ENCODE results near the gene NUDT3. TPM values are rescaled to one million over a fixed set of nuclear protein-coding genes. Genes with fewer than 3 reads are reported as not detected.

The NUDT3 gene
- total and polyA plus RNA-seq, 9 of the 15 experiments (the other 6 are each of a cell fraction or from before 2014, with no cell fraction given), result 5.4 to 81.2 (median 56.4) TPM

DNA sequence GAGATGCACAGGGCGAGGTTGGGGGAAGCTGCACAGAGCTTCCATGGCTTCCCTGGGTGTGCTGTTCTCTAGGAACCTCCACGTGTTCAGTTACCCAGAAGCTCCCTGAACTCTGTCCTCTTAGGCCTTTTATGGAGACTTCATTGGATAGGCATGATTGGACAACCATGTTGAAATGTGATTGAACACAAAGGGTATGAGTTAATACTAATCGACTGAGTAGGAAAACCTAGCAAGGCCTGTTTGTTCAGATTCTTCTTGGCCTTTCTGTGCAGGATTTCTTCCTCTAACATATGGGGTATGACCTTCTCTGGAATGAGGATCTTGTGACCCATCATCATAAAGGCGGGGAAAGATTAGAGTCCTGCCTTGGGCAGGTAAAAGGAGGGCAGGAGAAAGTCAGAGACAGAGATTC, 73.0 kb downstream of the NUDT3 start (continued):
- TF ChIP-seq NR2C2 (CRISPR knock-in tag; IDR thresholded peaks at IDR 0.05) (no peak), NR2C2 (tag; IDR thresholded peaks at IDR 0.05) (peak; percentile 29; the same call in 1 of the 2 replicates), ZNF41 (CRISPR knock-in tag; conservative IDR thresholded peaks at IDR 0.05) (0 out of 2 replicates have a peak, but pooled peaks have one; percentile 18), ZFP30 (CRISPR knock-in tag; IDR thresholded peaks at IDR 0.05; ENCODE audit: borderline replicate concordance) (no peak), DPF2 (IDR thresholded peaks at IDR 0.05) (no peak)
- TF ChIP-seq, protein P1, sequence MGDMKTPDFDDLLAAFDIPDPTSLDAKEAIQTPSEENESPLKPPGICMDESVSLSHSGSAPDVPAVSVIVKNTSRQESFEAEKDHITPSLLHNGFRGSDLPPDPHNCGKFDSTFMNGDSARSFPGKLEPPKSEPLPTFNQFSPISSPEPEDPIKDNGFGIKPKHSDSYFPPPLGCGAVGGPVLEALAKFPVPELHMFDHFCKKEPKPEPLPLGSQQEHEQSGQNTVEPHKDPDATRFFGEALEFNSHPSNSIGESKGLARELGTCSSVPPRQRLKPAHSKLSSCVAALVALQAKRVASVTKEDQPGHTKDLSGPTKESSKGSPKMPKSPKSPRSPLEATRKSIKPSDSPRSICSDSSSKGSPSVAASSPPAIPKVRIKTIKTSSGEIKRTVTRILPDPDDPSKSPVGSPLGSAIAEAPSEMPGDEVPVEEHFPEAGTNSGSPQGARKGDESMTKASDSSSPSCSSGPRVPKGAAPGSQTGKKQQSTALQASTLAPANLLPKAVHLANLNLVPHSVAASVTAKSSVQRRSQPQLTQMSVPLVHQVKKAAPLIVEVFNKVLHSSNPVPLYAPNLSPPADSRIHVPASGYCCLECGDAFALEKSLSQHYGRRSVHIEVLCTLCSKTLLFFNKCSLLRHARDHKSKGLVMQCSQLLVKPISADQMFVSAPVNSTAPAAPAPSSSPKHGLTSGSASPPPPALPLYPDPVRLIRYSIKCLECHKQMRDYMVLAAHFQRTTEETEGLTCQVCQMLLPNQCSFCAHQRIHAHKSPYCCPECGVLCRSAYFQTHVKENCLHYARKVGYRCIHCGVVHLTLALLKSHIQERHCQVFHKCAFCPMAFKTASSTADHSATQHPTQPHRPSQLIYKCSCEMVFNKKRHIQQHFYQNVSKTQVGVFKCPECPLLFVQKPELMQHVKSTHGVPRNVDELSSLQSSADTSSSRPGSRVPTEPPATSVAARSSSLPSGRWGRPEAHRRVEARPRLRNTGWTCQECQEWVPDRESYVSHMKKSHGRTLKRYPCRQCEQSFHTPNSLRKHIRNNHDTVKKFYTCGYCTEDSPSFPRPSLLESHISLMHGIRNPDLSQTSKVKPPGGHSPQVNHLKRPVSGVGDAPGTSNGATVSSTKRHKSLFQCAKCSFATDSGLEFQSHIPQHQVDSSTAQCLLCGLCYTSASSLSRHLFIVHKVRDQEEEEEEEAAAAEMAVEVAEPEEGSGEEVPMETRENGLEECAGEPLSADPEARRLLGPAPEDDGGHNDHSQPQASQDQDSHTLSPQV (IDR thresholded peaks at IDR 0.05), result peak; percentile 92
- TF ChIP-seq, protein P2, sequence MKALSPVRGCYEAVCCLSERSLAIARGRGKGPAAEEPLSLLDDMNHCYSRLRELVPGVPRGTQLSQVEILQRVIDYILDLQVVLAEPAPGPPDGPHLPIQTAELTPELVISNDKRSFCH (CRISPR knock-in tag; IDR thresholded peaks at IDR 0.05), result no peak
- TF ChIP-seq, protein P2 (tag; IDR thresholded peaks at IDR 0.05), result 0 out of 2 replicates have a peak, but pooled peaks have one; percentile 39
- TF ChIP-seq, protein P3, sequence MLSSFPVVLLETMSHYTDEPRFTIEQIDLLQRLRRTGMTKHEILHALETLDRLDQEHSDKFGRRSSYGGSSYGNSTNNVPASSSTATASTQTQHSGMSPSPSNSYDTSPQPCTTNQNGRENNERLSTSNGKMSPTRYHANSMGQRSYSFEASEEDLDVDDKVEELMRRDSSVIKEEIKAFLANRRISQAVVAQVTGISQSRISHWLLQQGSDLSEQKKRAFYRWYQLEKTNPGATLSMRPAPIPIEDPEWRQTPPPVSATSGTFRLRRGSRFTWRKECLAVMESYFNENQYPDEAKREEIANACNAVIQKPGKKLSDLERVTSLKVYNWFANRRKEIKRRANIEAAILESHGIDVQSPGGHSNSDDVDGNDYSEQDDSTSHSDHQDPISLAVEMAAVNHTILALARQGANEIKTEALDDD (IDR thresholded peaks at IDR 0.05), result 0 out of 2 replicates have a peak, but pooled peaks have one; percentile 9
- TF ChIP-seq, protein P4, sequence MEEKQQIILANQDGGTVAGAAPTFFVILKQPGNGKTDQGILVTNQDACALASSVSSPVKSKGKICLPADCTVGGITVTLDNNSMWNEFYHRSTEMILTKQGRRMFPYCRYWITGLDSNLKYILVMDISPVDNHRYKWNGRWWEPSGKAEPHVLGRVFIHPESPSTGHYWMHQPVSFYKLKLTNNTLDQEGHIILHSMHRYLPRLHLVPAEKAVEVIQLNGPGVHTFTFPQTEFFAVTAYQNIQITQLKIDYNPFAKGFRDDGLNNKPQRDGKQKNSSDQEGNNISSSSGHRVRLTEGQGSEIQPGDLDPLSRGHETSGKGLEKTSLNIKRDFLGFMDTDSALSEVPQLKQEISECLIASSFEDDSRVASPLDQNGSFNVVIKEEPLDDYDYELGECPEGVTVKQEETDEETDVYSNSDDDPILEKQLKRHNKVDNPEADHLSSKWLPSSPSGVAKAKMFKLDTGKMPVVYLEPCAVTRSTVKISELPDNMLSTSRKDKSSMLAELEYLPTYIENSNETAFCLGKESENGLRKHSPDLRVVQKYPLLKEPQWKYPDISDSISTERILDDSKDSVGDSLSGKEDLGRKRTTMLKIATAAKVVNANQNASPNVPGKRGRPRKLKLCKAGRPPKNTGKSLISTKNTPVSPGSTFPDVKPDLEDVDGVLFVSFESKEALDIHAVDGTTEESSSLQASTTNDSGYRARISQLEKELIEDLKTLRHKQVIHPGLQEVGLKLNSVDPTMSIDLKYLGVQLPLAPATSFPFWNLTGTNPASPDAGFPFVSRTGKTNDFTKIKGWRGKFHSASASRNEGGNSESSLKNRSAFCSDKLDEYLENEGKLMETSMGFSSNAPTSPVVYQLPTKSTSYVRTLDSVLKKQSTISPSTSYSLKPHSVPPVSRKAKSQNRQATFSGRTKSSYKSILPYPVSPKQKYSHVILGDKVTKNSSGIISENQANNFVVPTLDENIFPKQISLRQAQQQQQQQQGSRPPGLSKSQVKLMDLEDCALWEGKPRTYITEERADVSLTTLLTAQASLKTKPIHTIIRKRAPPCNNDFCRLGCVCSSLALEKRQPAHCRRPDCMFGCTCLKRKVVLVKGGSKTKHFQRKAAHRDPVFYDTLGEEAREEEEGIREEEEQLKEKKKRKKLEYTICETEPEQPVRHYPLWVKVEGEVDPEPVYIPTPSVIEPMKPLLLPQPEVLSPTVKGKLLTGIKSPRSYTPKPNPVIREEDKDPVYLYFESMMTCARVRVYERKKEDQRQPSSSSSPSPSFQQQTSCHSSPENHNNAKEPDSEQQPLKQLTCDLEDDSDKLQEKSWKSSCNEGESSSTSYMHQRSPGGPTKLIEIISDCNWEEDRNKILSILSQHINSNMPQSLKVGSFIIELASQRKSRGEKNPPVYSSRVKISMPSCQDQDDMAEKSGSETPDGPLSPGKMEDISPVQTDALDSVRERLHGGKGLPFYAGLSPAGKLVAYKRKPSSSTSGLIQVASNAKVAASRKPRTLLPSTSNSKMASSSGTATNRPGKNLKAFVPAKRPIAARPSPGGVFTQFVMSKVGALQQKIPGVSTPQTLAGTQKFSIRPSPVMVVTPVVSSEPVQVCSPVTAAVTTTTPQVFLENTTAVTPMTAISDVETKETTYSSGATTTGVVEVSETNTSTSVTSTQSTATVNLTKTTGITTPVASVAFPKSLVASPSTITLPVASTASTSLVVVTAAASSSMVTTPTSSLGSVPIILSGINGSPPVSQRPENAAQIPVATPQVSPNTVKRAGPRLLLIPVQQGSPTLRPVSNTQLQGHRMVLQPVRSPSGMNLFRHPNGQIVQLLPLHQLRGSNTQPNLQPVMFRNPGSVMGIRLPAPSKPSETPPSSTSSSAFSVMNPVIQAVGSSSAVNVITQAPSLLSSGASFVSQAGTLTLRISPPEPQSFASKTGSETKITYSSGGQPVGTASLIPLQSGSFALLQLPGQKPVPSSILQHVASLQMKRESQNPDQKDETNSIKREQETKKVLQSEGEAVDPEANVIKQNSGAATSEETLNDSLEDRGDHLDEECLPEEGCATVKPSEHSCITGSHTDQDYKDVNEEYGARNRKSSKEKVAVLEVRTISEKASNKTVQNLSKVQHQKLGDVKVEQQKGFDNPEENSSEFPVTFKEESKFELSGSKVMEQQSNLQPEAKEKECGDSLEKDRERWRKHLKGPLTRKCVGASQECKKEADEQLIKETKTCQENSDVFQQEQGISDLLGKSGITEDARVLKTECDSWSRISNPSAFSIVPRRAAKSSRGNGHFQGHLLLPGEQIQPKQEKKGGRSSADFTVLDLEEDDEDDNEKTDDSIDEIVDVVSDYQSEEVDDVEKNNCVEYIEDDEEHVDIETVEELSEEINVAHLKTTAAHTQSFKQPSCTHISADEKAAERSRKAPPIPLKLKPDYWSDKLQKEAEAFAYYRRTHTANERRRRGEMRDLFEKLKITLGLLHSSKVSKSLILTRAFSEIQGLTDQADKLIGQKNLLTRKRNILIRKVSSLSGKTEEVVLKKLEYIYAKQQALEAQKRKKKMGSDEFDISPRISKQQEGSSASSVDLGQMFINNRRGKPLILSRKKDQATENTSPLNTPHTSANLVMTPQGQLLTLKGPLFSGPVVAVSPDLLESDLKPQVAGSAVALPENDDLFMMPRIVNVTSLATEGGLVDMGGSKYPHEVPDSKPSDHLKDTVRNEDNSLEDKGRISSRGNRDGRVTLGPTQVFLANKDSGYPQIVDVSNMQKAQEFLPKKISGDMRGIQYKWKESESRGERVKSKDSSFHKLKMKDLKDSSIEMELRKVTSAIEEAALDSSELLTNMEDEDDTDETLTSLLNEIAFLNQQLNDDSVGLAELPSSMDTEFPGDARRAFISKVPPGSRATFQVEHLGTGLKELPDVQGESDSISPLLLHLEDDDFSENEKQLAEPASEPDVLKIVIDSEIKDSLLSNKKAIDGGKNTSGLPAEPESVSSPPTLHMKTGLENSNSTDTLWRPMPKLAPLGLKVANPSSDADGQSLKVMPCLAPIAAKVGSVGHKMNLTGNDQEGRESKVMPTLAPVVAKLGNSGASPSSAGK (IDR thresholded peaks at IDR 0.05), result 0 out of 2 replicates have a peak, but pooled peaks have one; percentile 40
